CD14-positive monocyte (primary cell): Measurements from ENCODE around the gene PDCD2L. TPM values are rescaled to one million over a fixed set of nuclear protein-coding genes. Genes with fewer than 3 reads are reported as not detected.
"Not testable (repeated sequence)": the region's sequence is repeated elsewhere in the genome, so short reads cannot be mapped to it uniquely, and the experiment has no call there.

Source experiments
- DNase-seq, 3 donors: peaks; one replicate each; pipeline ENCODE4 v3.0.0-alpha.2; 2011 to 2022
- H2AFZ ChIP-seq: 2 replicates; pipeline ENCODE4 v1.6.0; 2012; ENCODE audit warnings: mild to moderate bottlenecking, low read depth, low read length, inconsistent platforms; ENCODE audit not compliant: insufficient read depth, poor library complexity, severe bottlenecking
- H3K27ac ChIP-seq, 2 donors: 1 replicate in 1 of 2; 2 replicates in 1 of 2; pipeline ENCODE4 v1.5.1; 2012 to 2013; ENCODE audit warnings: low read length in 2 of 2, control low read depth in 1 of 2, inconsistent platforms in 1 of 2, low read depth in 1 of 2, mild to moderate bottlenecking in 1 of 2
- H3K27me3 ChIP-seq, 2 donors: one replicate each; pipeline versions ENCODE4 v1.6.0 to v1.6.1; 2011 to 2013; ENCODE audit warnings: low read length in 2 of 2; ENCODE audit not compliant: control insufficient read depth in 2 of 2, insufficient read depth in 2 of 2
- H3K36me3 ChIP-seq, 2 donors: replicated peaks in 1 of 2; 1 replicate in 1 of 2; 2 replicates in 1 of 2; pipeline versions ENCODE4 v1.5.1 to v1.6.1; 2012 to 2013; ENCODE audit warnings: low read length in 2 of 2, control low read depth in 1 of 2, inconsistent platforms in 1 of 2, mild to moderate bottlenecking in 1 of 2; ENCODE audit not compliant: insufficient read depth in 2 of 2, control insufficient read depth in 1 of 2
- H3K4me1 ChIP-seq, 2 donors: 1 replicate in 1 of 2; 2 replicates in 1 of 2; pipeline versions ENCODE4 v1.5.1 to v1.6.1; 2012 to 2013; ENCODE audit warnings: low read length in 2 of 2, control low read depth in 1 of 2, inconsistent platforms in 1 of 2, mild to moderate bottlenecking in 1 of 2, moderate library complexity in 1 of 2; ENCODE audit not compliant: insufficient read depth in 2 of 2, control insufficient read depth in 1 of 2
- H3K4me2 ChIP-seq: replicated peaks from 2 replicates; pipeline ENCODE3; 2012; ENCODE audit warnings: low read length, moderate library complexity, mild to moderate bottlenecking; ENCODE audit not compliant: poor library complexity, severe bottlenecking; ENCODE audit errors: extremely low read depth
- H3K4me3 ChIP-seq, 3 experiments: fragments of 200-600 bp in 1 of 3; sonication (generic) in 1 of 3; replicated peaks in 1 of 3; 1 replicate in 2 of 3; 2 replicates in 1 of 3; pipeline ENCODE4 v1.5.1; 2011 to 2013; ENCODE audit warnings: low read length in 3 of 3, mild to moderate bottlenecking in 3 of 3, control low read depth in 2 of 3, low read depth in 2 of 3, inconsistent platforms in 1 of 3, moderate library complexity in 1 of 3
- H3K79me2 ChIP-seq: 2 replicates; pipeline ENCODE4 v1.6.0; 2012; ENCODE audit warnings: mild to moderate bottlenecking, control low read depth, inconsistent platforms, low read length, moderate library complexity; ENCODE audit not compliant: insufficient read depth
- H3K9ac ChIP-seq: 2 replicates; pipeline ENCODE4 v1.6.0; 2017; ENCODE audit warnings: low read length, mild to moderate bottlenecking; ENCODE audit not compliant: insufficient read depth, poor library complexity, severe bottlenecking
- H3K9me3 ChIP-seq, 2 donors: replicated peaks in 1 of 2; 1 replicate in 1 of 2; 2 replicates in 1 of 2; pipeline versions ENCODE4 v1.5.1 to v1.6.1; 2012 to 2013; ENCODE audit warnings: low read length in 2 of 2, control low read depth in 1 of 2; ENCODE audit not compliant: control insufficient read depth in 1 of 2, insufficient read depth in 1 of 2
- H4K20me1 ChIP-seq: 2 replicates; pipeline ENCODE4 v1.6.0; 2012; ENCODE audit warnings: mild to moderate bottlenecking, low read length, control low read depth, moderate library complexity; ENCODE audit not compliant: insufficient read depth
- H3K27ac Mint-ChIP-seq, 7 donors: one replicate each; pipeline ENCODE4 v1.8.0; 2020; ENCODE audit warnings: mild to moderate bottlenecking in 7 of 7, mixed read lengths in 7 of 7, moderate library complexity in 6 of 7, inconsistent platforms in 2 of 7
- H3K27me3 Mint-ChIP-seq, 3 donors: one replicate each; pipeline ENCODE4 v1.8.0; 2021 to 2022; ENCODE audit warnings: low read depth in 3 of 3, mild to moderate bottlenecking in 3 of 3, mixed read lengths in 3 of 3, moderate library complexity in 3 of 3, inconsistent platforms in 1 of 3
- H3K36me3 Mint-ChIP-seq, 2 donors: one replicate each; pipeline ENCODE4 v1.8.0; 2020; ENCODE audit warnings: mixed read lengths in 2 of 2, inconsistent platforms in 1 of 2, mild to moderate bottlenecking in 1 of 2
- H3K4me1 Mint-ChIP-seq: one replicate; pipeline ENCODE4 v1.8.0; 2020; ENCODE audit warnings: mild to moderate bottlenecking, mixed read lengths
- H3K4me3 Mint-ChIP-seq, 2 donors: one replicate each; pipeline ENCODE4 v1.8.0; 2020; ENCODE audit warnings: mild to moderate bottlenecking in 2 of 2, mixed read lengths in 2 of 2, moderate library complexity in 1 of 2
- H3K9me3 Mint-ChIP-seq, 7 donors: one replicate each; pipeline ENCODE4 v1.8.0; 2020 to 2022; ENCODE audit warnings: mixed read lengths in 7 of 7, mild to moderate bottlenecking in 6 of 7, moderate library complexity in 6 of 7, inconsistent platforms in 2 of 7
- WGBS: methylation state at CpG from one replicate; pipeline ENCODE4 v1.1.5; 2013; ENCODE audit warnings: missing lambda C conversion rate; ENCODE audit not compliant: insufficient coverage; 5-methylcytosine and 5-hydroxymethylcytosine counted together
- intact Hi-C, 2 donors: fragments of 100-400 bp; cut with micrococcal nuclease; formaldehyde crosslinking; loops; one replicate each; pipeline versions ENCODE4 v1.15.0 to v1.15.1; 2023
- polyA plus RNA-seq, 3 donors: library from polyadenylated mRNA; depleted of rRNA in 1 of 3; unstranded in 2 of 3; stranded (reverse) in 1 of 3; fragments of 300-500 nt in 2 of 3; fragments of >200 nt in 1 of 3; fragmentation: Illumina TruSeq in 2 of 3; gene quantifications; 1 replicate in 2 of 3; 2 replicates in 1 of 3; pipeline ENCODE4 v1.2.3, GENCODE V29; 2012 to 2021
- TF ChIP-seq, protein P1 (sequence below): fragments of 200-600 bp; IDR thresholded peaks from one replicate; pipeline ENCODE4 v1.8.0; 2022; ENCODE audit warnings: antibody characterized with exemption, mild to moderate bottlenecking

PDCD2L gene
- polyA plus RNA-seq, 3 donors, result 3.1 to 5.0 (median 4.9) TPM

DNA sequence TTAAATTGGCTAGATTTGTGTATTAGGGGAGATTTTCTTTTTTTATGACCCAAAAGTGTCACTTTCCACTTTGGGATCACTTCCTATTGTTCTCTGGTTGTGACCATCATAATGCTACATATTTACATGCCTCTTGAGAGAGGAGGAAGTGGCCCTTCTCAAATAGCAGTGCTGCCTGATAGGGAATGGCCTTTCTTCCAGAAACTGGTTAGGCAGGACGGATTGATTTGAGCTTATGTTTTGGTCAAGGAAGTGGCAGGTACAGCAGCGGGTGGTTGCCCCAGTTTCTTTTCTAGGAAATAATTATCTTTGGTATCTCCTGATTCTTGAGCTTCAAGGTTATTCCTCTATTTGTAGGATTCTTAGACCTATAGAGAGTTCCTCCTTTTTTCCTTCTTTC lies 55.4 kb downstream of the PDCD2L start:
- peak overlapping the region in 1 of 7 donors; percentile 21 for H3K27ac Mint-ChIP-seq
- no peaks in the 10 kb centered on the region for H3K27me3 ChIP-seq
- H3K27me3 Mint-ChIP-seq, result no peaks in the 10 kb centered on the region
- intact Hi-C loops, result no loop called here
- no peak overlapping the region for H3K4me3 ChIP-seq
- no peaks in the 10 kb centered on the region for H4K20me1 ChIP-seq
- H2AFZ ChIP-seq, result no peak overlapping the region
- peaks cover 77 to 94% of the 10 kb centered on the region in 2 donors for H3K36me3 Mint-ChIP-seq
- WGBS, result no CpG with 5 or more reads among the region's 2 CpGs
- no peaks in the 10 kb centered on the region for H3K9me3 Mint-ChIP-seq
- H3K36me3 ChIP-seq, result peaks cover 86 to 96% of the 10 kb centered on the region in 2 donors
- H3K4me2 ChIP-seq, result no peak overlapping the region
- H3K27ac ChIP-seq, result no peak overlapping the region
- H3K4me1 ChIP-seq, result no peaks in the 10 kb centered on the region
- H3K4me1 Mint-ChIP-seq, result no peaks in the 10 kb centered on the region
- H3K9ac ChIP-seq, result no peak overlapping the region
- H3K79me2 ChIP-seq, result peaks cover 5% of the 10 kb centered on the region
- no peaks in the 10 kb centered on the region for H3K9me3 ChIP-seq
- DNase-seq, result no peak
- no peak overlapping the region for H3K4me3 Mint-ChIP-seq
- TF ChIP-seq, protein P1, sequence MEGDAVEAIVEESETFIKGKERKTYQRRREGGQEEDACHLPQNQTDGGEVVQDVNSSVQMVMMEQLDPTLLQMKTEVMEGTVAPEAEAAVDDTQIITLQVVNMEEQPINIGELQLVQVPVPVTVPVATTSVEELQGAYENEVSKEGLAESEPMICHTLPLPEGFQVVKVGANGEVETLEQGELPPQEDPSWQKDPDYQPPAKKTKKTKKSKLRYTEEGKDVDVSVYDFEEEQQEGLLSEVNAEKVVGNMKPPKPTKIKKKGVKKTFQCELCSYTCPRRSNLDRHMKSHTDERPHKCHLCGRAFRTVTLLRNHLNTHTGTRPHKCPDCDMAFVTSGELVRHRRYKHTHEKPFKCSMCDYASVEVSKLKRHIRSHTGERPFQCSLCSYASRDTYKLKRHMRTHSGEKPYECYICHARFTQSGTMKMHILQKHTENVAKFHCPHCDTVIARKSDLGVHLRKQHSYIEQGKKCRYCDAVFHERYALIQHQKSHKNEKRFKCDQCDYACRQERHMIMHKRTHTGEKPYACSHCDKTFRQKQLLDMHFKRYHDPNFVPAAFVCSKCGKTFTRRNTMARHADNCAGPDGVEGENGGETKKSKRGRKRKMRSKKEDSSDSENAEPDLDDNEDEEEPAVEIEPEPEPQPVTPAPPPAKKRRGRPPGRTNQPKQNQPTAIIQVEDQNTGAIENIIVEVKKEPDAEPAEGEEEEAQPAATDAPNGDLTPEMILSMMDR, result no peak

DNA sequence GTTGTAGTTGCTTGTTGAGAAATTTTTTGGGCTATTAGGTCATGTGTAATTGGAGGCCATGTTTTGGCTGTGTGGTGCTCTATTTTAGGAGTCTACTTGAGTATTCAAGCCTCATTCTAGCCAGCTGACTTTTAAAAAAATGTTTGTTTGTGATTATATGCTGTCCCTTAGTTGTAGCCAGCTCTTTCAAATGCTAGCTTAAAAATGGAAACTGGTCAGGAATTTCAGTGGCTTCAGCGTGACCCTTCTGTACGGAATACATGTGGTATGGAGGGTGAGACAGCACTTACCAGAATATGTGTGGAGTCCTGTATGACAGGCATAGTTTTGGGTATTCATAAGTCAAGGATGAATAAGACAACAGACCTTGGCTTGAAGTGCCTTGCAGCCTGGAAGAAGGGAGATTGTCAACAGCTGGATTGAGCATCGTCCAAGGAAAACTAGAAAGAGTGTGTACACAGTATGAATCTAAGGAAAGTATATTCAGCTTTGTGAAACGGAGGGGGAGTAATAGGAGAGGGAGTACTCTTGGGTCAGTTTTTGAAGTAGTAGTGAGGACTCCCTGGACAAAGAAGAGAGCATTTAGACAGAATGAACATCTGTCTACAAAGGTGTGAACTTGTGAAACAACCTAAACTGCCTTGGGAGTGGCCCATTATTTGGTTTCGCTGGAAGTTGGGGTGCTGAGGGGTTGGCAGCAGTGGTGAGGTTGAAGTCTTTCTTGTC lies 57.3 kb downstream of the PDCD2L start:
- TF ChIP-seq, protein P1, result no peak
- H3K27ac Mint-ChIP-seq, result no peak overlapping the region
- Histone ChIP-seq H3K4me2 (no peak overlapping the region), H3K79me2 (peaks cover 5% of the 10 kb centered on the region), H3K9me3 (no peaks in the 10 kb centered on the region), H4K20me1 (no peaks in the 10 kb centered on the region), H3K36me3 (peaks cover 90 to 97% of the 10 kb centered on the region in 2 donors), H3K4me1 (no peaks in the 10 kb centered on the region), H3K27ac (no peak overlapping the region), H2AFZ (no peak overlapping the region), H3K9ac (no peak overlapping the region), H3K27me3 (no peaks in the 10 kb centered on the region), H3K4me3 (no peak overlapping the region)
- intact Hi-C loops, result no loop called here
- no peaks in the 10 kb centered on the region for H3K9me3 Mint-ChIP-seq
- WGBS, result 100% methylated on average over 4 of the region's 5 CpGs
- H3K4me1 Mint-ChIP-seq, result no peaks in the 10 kb centered on the region
- DNase-seq, result no peak
- no peaks in the 10 kb centered on the region for H3K27me3 Mint-ChIP-seq
- peaks cover 87 to 94% of the 10 kb centered on the region in 2 donors for H3K36me3 Mint-ChIP-seq
- no peak overlapping the region for H3K4me3 Mint-ChIP-seq

DNA sequence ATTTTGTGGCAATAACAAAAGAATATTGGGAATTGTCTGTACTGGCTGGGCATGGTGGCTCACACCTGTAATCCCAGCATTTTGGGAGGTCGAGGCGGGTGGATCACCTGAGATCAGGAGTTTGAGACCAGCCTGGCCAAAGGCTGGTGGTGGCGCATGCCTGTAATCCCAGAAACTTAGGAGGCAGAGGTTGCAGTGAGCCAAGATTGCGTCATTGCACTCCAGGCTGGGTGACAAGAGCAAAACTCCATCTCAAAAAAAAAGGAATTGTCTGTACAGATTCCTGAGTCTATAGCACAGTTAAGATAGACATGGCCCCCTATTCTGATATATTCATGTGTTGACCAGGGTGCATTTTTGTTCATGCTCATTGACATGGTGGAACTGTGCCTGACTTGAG lies 60.6 kb downstream of the PDCD2L start:
- H4K20me1 ChIP-seq, H3K27me3 Mint-ChIP-seq, H2AFZ ChIP-seq, H3K27ac Mint-ChIP-seq, H3K9me3 Mint-ChIP-seq, DNase-seq, H3K4me1 Mint-ChIP-seq, H3K9ac ChIP-seq, H3K27ac ChIP-seq, H3K4me3 ChIP-seq, H3K4me1 ChIP-seq, H3K79me2 ChIP-seq, H3K4me2 ChIP-seq, H3K27me3 ChIP-seq, H3K4me3 Mint-ChIP-seq, intact Hi-C loops, H3K9me3 ChIP-seq: not testable (repeated sequence)
- peaks cover 86 to 97% of the 10 kb centered on the region in 2 donors for H3K36me3 Mint-ChIP-seq
- WGBS, result 100% methylated on average over 3 of the region's 4 CpGs
- peaks cover 95 to 100% of the 10 kb centered on the region in 2 donors for H3K36me3 ChIP-seq
